ENCODE results near the gene TSHZ2.
"Not testable (repeated sequence)": the region's sequence is repeated elsewhere in the genome, so short reads cannot be mapped to it uniquely, and the experiment has no call there.

TSHZ2 gene

DNA sequence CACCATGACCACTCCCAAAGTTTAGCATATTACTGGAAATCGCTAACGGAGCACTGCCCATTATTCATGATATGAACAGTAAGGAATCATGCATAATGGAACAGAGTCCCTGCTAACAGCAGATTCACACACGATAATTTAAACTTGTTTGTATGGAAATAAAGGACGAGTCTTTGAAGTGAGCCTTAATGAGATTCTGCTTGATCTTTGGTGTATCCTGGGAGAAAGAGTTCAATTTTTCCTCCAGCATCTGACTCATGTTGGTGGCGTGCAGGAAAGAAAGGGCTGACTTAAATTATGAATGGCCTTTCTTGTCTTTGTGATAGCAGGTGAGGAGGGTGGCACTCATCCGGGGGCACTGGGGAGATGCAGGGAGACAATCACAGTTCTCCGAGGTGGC lies 426.9 kb downstream of the TSHZ2 start:
- no peak for DNase-seq (ENCODE audit: extremely low read depth in 1 of 2, low read depth in 1 of 2)

DNA sequence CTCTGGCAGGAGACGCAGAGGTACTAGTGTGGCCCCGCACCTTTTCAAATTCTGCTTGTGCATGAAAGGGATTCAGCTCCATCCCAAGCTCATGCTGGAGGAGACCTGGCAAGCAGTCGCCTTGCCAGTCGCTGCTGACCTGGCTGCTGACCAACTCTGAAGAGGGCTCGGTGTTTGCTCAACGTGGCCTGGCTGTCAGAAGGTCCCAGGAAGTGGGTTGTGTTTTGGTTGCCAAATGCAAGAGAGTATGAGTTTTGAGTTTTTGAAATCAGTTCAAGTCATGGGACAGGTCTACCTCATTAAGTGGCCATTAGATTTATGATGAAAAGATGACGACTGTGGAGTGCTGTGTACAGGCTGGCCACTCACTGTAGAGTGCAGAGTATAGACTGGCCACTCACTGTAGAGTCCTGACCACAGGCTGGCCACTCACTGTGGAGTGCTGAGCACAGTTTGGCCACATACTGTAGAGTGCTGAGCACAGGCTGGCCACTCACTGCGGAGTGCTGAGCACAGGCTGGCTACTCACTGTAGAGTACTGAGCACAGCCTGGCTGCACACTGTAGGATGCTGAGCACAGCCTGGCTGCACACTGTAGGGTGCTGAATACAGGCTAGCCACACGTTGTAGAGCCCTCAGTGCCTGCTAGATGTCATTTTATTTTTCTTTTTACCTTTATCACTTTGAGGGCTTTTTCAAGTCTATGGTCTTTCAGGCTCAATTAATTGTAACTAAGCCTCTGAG lies 427.6 kb downstream of the TSHZ2 start:
- DNase-seq (ENCODE audit: extremely low read depth in 1 of 2, low read depth in 1 of 2): no peak

DNA sequence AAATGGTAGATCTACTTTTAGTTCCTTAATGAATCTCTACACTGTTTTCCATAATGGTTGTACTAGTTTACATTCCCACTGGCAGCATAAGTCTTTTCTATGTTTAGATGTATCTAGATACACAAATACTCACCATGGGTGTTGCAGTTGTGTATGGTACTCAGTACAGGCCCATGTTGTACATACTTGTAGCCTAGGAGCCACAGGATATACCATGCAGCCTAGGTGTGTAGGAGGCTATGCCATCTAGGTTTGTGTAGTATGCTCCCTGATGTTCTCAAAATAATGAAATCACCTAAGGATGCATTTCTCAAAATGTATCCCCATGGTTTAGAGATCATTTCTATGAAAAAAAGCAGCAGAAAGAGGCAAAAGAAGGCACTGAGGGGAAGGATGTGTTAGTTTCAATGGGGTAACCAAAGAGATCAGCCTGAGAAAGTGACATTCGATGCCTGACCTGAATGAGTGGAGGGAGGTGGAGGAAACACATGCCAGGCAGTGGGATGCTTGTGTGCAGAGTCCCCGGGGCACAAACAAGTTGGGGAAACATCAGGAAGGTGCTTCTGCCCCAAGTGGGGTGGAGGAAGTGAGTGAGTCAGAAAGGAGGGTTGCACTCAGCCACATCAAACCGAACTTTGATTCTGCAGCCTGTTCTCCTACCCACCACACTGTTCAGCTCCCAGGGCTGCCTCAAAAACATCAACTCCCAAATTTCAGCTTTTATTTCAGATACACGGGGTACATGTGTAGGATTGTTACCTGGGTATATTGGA lies 430.3 kb downstream of the TSHZ2 start:
- DNase-seq (ENCODE audit: extremely low read depth in 1 of 2, low read depth in 1 of 2): peak in 1 of 2 donors; percentile 21

DNA sequence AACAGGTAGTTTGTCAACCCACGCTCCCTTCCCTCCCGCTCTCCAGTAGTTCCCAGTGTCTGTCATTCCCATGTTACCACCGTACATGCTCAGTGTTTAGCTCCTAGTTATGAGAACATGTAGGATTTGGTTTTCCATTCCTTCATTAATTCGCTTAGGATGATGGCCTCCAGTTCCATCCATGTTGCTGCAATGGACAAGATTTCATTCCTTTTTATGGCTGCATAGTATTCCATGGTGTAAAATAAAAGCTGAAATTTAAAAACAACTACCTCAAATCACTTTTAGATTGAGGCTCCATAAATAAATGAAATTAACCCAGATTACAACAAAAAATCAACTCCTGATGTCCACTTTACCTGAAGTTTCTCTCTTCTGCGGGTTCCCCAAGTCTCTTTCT lies 430.9 kb downstream of the TSHZ2 start:
- DNase-seq (ENCODE audit: extremely low read depth in 1 of 2, low read depth in 1 of 2): no peak

DNA sequence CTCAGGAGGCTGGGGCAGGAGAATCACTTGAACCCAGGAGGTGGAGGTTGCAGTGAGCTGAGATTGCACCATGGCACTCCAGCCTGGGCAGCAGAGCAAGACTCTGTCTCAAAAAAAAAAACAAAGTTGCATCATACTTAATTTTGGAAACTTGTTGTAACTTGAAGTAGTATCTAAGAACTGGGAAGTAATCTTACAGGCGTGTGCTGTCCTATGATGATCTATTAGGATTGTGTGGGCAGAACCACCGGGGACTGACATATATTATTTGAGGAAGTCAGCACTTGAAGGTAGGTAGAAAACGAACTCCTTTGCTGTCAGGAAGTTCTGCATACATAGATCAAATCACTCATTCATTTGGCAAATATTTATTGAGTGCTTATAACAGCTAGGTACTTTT lies 433.0 kb downstream of the TSHZ2 start:
- no peak for DNase-seq (ENCODE audit: extremely low read depth in 1 of 2, low read depth in 1 of 2)

DNA sequence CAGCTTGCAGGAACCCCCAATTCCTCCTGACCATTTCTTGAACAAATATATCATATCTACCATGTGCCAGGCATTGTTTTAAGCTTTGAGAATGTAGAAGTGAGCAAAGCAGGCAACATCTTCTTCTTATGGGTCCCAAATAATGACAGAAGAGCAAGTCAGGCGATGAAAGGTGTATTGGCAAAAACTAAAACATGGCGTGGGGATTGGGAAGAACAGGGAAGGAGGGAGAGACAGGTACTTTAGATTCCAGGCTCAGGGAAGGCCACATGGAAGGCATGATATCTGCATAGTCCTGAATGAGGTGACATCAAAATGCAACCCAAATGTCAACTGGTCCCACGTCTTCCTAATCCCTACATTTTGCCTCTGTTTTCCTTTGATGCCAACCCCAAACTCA lies 434.4 kb downstream of the TSHZ2 start:
- DNase-seq (ENCODE audit: extremely low read depth in 1 of 2, low read depth in 1 of 2): no peak

DNA sequence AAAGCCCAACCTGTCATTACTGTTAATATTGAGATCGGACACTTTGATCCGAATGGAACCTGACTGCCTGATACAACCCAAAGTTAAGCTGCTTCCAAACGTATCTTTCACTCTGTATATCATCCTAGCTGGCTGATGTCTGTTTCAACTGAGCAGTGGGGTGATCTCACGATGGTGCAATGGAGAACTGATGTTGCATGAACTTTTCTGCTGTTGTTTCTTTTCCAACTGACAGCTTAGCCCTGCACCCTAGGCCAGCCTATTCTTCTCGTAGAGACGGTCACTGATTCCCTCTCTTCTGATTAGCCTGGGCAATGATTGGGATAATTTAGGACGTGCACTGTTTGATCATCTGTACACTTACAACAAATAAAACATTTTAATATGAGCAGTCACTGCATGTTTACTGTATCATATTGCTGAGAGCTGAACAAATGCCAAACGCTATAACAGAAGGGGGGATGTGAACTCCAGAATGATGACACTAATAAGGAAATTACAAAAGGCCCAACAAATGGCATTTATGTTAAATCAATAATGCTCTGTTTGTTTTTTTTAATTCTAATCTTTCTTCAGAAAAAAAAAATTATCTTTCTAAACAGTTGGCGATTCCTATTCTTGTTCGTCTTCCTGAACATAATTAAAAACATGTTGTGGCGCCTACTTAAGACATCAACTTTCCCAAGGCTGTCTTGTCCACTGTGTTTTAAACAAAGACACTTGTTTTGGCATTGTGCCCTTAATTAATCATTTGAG lies 436.7 kb downstream of the TSHZ2 start:
- no peak for DNase-seq (ENCODE audit: extremely low read depth in 1 of 2, low read depth in 1 of 2)

DNA sequence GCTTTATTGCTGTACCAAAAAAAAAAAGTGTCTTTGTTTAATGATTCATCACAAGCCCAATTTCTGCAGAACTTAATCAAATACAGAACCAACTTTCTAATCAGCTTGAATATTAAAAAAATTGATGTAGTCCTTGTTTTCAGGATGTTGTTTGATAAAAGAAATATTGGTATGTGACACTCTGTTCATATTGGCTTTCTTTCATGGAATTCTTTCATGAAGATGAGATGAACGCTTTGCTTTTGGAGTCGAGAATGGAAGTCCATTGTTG lies 437.2 kb downstream of the TSHZ2 start:
- no peak for DNase-seq (ENCODE audit: extremely low read depth in 1 of 2, low read depth in 1 of 2)

DNA sequence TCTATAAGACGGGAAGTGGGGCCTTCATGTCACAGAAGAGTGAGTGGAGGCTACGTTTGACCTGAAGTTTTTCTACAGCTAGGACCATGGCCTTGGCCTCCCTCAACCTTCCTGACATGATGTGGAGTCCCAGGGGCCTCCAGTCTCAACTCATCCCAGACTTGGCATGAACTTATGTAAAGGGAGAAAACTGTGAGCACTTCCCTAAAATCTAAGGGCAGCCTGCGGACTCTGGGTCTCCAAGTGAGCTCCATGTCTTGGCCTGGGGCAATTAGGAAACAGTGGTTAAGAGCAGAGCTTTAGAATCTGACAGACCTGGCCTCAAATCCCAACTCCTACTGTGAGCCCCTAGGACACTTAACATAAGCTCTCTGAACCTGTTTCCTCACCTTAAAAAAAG lies 439.0 kb downstream of the TSHZ2 start:
- no peak for DNase-seq (ENCODE audit: extremely low read depth in 1 of 2, low read depth in 1 of 2)

DNA sequence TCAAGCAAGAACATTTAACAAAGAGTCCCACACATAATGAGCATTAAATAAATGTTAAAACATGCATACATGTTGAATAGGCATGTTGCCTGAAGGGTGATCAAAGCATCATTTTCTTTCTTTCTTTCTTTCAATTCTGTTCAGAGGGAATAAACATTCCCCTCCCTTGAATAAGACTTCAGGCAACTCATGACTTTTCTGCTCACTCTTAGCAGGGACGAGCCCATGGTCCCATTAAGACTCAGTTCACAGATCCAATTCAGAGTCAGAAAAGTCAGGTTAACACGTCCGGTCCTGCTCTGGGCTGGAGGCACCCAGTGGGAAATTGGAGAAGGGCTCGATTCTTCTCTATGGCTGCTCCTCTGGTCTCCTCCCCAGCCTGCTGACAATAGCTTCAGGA lies 439.7 kb downstream of the TSHZ2 start:
- DNase-seq (ENCODE audit: extremely low read depth in 1 of 2, low read depth in 1 of 2): no peak

DNA sequence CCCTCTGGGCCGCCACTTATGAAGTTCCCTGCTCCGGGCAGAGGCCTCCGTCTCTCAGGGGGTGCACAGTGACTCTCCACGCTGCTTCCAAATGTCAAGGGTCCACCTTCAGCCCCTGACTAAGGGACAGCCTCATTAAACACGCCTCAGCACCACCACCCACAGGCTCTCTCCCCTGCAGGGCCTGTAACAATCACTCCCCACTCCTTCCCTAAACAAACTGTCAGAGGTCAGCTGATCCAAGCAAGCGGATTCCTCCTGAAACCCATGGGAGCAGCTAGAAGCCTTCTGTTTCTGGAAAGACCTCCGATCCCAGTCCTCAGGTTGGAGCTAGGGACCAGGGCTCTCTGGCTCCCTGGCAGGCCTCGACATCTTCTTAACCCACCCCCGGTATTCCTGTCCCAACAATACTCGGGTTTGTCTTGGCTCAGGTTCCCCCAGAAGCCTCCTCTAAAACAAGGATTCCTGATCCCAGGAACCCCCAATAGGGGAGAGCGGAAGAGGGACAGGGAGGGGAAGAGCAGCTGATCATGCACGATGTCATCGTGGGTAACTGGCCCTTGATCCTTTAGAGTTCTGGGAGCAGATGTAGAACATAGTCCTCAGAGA lies 440.5 kb downstream of the TSHZ2 start:
- DNase-seq (ENCODE audit: extremely low read depth in 1 of 2, low read depth in 1 of 2): no peak

DNA sequence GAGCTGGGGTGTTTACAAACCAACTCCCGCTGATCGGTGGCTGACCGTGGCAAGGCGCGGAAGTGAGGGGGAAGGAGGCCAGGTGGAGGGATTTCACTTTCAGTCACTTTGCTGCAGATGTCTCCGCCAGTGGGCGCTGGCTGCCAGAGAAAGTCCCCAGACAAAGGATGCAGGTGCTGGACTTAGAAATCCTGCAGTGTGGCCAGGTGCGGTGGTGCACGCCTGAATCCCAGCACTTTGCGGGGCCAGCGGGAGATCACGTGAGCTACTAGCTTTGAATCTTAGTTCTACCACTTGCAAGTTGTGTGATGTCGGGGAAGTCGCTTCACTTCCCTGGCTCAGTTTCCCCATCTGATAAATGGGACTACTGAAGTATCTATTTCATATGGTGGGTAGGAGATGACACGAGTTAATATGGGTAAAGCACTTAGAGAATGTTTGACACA lies 441.1 kb downstream of the TSHZ2 start:
- peak in 1 of 2 donors; percentile 40 for DNase-seq (ENCODE audit: extremely low read depth in 1 of 2, low read depth in 1 of 2)

DNA sequence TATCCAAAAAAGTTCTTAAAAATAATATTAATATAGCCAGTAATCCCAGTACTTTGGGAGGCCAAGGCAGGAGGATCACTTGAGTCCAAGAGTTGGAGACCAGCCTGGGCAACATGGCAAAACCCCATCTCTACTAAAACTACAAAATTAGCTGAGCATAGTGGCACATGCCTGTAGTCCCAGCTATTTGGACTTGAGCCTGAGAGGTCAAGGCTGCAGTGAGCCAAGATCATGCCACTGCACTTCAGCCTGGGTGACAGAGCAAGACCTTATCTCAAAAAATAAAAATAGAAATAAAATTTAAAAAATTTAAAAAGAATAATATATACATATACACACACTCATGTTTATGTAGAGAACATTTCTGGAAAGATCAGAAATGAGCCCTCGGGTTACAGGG lies 441.7 kb downstream of the TSHZ2 start:
- not testable (repeated sequence) for DNase-seq (ENCODE audit: extremely low read depth in 1 of 2, low read depth in 1 of 2)

DNA sequence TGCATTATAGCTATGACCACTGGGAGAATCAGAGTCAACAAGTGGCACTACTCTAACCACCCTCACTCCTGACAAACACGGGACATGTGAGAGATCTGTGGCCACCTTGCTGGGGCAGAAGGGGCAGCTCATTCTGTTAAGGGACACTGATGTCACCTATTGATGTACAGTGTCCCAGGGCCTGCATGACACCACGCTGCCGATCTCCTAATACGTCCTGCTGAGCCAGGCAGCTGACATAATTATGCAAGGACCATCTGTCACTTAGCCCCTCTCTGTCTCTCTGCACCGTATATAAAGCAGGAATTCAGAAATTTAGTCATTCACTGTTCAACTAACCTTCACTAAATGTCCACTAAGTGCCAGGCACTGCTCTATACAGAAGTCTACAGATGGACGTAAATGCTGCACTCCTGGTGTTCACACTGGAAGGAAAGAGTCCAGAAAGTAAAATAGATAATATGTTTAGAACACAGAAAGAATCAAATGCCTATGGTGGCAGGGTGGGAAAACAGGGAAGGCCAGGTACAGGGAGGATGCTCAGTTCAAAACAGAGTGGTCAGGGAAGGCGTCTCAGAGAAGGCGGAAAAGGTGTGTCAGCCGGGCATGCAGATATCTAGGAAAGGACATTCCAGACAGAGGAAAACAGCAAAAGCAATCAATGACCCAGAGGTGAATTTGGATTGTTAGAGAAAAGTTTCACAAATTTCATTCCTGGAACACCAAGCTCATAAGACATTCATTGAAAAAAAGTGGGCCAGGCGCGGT lies 447.7 kb downstream of the TSHZ2 start:
- DNase-seq (ENCODE audit: extremely low read depth in 1 of 2, low read depth in 1 of 2): no peak

DNA sequence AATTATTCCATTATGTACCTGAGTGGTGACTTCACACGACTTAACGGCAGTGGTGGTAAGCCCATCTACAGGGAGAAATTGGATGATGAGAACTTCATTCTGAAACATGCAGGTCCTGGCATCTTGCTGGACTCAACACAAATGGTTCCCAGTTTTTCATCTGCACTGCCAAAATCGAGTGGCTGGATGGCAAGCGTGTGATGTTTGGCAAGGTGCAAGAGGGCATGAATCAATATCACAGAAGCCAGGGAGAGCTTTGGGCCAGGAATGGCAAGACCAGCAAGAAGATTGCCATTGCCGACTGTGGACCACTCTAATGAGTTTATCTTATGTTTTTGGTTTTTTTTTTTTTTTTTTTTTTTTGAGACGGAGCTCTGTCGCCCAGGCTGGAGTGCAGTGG lies 449.2 kb downstream of the TSHZ2 start:
- DNase-seq (ENCODE audit: extremely low read depth in 1 of 2, low read depth in 1 of 2): no peak

DNA sequence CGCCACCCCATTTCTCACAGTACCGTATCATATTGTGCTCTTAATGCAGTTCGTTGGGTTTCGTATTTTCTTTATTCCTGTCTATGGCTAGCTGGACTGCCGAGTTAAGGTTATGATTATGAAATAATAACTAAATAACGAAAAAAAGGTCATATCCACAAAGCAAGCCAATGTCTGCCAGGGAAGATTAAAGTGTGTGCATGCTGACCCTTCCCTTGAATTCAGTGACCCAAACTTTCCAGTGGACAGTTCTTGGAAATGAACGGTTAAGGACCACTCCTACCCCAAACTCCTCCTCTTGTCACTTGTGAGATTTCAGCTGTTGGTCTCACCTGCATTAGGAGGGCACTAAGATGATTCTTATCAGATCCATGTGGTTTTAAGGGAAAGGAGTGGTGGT lies 449.9 kb downstream of the TSHZ2 start:
- DNase-seq (ENCODE audit: extremely low read depth in 1 of 2, low read depth in 1 of 2): no peak

DNA sequence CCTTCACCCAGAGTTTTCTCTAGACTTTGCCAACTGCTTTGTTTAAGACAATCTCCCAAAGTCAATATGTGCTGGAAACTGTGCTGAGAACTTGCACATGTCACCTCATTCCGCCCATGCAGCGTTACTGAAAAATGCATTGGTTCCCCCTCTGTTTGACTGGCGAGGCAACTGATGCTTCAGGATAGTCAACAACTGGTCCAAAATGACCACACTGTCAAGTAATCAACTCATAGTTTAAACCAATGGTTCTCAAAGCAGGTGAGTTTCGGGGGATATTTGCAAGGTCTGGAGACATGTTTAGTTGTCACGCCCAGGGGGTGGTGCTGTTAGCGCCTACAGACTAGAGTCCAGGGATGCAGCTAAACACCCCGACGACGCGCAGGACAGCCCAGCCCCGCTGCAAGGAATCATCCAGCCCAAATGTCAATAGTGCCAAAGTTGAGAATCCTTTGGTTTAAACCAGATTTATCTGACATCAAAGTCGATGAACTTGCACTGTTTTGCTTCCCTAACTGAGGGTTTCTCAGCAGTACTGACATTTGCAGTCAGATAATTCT lies 451.5 kb downstream of the TSHZ2 start:
- no peak for DNase-seq (ENCODE audit: extremely low read depth in 1 of 2, low read depth in 1 of 2)

DNA sequence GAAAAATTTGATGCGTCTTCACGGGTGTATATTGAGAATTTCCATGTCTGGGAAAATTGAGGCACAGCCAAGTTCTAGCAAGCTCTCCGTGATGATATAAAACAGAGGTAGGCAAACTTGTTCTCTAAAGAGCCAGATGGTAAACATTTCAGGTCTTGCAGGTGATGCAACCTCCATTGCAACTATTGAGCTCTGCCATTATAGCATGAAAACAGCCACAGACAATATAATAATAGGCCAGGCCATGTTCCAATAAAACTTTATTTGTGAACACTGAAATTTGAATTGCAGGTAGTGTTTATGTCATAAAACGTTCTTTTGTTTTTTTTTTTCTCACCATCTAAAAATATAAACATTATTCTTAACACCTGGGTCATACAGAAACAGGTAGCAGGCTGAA lies 453.3 kb downstream of the TSHZ2 start:
- DNase-seq (ENCODE audit: extremely low read depth in 1 of 2, low read depth in 1 of 2): no peak

DNA sequence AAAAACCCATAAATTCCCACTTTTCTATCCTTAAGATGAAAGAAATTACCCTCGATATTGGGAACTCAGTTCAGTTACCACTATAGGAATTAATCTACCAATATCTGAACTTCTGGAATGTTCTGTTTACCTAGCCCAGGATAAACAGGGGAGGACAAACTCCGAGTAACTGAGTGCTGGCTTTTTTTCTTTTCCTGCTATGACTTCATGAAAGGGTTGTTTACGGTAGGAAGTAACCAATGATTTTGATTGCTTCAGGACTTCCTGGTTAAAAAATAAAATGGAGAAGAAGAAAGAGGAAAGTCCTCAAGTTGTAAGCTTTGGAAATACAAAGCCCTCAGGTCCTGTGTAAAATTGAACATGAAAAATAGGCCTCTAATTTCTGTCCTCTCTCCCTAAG lies 453.8 kb downstream of the TSHZ2 start:
- DNase-seq (ENCODE audit: extremely low read depth in 1 of 2, low read depth in 1 of 2): no peak

DNA sequence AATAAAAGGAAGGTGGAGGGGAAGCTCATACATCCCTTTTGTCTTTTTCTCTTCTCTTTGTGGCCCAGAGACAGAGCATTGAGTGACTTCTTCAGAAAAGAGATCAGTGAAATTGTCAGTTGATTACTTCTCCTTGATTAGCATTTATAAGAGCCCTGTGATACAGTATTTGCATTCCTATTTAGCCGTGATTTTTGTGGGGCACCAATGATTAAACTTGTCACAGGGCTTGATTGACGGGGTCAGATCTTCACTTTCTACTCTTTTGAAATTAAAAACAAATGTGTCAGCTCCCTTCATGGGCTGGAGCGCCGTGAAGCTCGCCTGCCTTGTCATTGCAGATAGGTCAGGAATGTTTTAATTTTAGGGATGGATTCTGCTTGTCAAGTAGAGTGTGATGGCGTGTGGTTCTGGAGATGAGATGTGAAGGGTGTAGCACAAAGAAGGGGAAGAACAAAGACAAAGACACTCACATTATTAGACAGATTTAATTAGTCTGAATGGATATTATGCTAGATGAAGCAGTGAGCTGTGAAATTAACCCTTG lies 454.7 kb downstream of the TSHZ2 start:
- no peak for DNase-seq (ENCODE audit: extremely low read depth in 1 of 2, low read depth in 1 of 2)
